PC-9 (cell line): ENCODE results near the gene HBG1.

Experiments used
- EZH2 ChIP-seq: fragments of 200-600 bp; sonication (generic); IDR thresholded peaks from 2 replicates; pipeline ENCODE4 v1.8.0; 2017; ENCODE audit warnings: antibody characterized with exemption, low read depth
- TF ChIP-seq, protein P1 (sequence below): fragments of 200-600 bp; sonication (generic); conservative IDR thresholded peaks from 2 replicates; pipeline ENCODE4 v1.6.1; 2017; ENCODE audit warnings: mixed run types, antibody characterized with exemption, mild to moderate bottlenecking, moderate library complexity

DNA sequence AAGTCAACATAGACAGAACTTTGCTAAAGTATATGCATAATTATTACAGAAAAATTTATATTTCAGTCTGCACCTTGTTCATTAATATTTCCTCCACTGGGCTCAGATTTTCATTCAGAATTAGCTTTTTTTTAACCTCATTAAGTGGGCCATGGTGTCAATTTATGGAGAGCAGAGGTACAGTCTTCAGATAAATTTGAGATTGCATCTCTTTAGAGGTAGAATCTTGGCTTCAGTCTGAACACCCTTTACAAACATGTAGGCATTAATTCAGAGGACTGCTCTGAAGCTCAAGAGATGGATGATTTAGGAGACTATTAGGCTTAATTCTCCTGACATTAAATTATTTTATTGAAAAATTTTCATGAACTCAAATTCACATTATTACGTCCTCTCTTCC, 19.4 kb downstream of the HBG1 start:
- TF ChIP-seq, protein P1, sequence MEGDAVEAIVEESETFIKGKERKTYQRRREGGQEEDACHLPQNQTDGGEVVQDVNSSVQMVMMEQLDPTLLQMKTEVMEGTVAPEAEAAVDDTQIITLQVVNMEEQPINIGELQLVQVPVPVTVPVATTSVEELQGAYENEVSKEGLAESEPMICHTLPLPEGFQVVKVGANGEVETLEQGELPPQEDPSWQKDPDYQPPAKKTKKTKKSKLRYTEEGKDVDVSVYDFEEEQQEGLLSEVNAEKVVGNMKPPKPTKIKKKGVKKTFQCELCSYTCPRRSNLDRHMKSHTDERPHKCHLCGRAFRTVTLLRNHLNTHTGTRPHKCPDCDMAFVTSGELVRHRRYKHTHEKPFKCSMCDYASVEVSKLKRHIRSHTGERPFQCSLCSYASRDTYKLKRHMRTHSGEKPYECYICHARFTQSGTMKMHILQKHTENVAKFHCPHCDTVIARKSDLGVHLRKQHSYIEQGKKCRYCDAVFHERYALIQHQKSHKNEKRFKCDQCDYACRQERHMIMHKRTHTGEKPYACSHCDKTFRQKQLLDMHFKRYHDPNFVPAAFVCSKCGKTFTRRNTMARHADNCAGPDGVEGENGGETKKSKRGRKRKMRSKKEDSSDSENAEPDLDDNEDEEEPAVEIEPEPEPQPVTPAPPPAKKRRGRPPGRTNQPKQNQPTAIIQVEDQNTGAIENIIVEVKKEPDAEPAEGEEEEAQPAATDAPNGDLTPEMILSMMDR: no peak
- TF ChIP-seq EZH2: no peak
